Tibial artery (tissue), 4 donors: ENCODE data around the gene RBM33.

Experiments used
- DNase-seq, 2 donors: peaks; one replicate each; pipeline ENCODE4 v3.0.0-alpha.2; 2019
- H3K27ac ChIP-seq, 2 donors: fragments of 200-600 bp; sonication (generic) in 1 of 2; 1 replicate in 1 of 2; 2 replicates in 1 of 2; pipeline ENCODE4 v1.5.1; 2018 to 2019; ENCODE audit warnings: mild to moderate bottlenecking in 1 of 2
- H3K27me3 ChIP-seq, 2 donors: fragments of 200-600 bp; sonication (generic) in 1 of 2; one replicate each; pipeline versions ENCODE4 v1.5.1 to v1.6.0; 2016 to 2019
- H3K36me3 ChIP-seq, 3 donors: fragments of 200-600 bp; sonication (generic) in 2 of 3; one replicate each; pipeline ENCODE4 v1.5.1; 2016 to 2019; ENCODE audit warnings: mild to moderate bottlenecking in 2 of 3
- H3K4me1 ChIP-seq, 4 donors: fragments of 200-600 bp; sonication (generic) in 2 of 4; 1 replicate in 3 of 4; 2 replicates in 1 of 4; pipeline ENCODE4 v1.5.1; 2016 to 2019
- H3K4me3 ChIP-seq, 2 donors: fragments of 200-600 bp; sonication (generic) in 1 of 2; 1 replicate in 1 of 2; 2 replicates in 1 of 2; pipeline ENCODE4 v1.5.1; 2018 to 2019; ENCODE audit warnings: mild to moderate bottlenecking in 2 of 2
- H3K9me3 ChIP-seq, 3 donors: fragments of 200-600 bp; sonication (generic) in 1 of 3; one replicate each; pipeline ENCODE4 v1.5.1; 2016 to 2019
- CTCF ChIP-seq, 2 experiments: fragments of 200-600 bp in 1 of 2; fragments of 450-650 bp in 1 of 2; IDR thresholded peaks; one replicate each; pipeline ENCODE4 v1.5.1; 2017 to 2019; ENCODE audit warnings: antibody characterized with exemption in 2 of 2, mild to moderate bottlenecking in 1 of 2, moderate library complexity in 1 of 2
- intact Hi-C: fragments of 100-400 bp; cut with DNase I; formaldehyde crosslinking; loops from one replicate; pipeline ENCODE4 v1.15.0; 2023; ENCODE audit warnings: low total_unique reads

Gene RBM33

GRCh38 chr7:155629171-155629570 is 15.3 kb upstream of the RBM33 start:
- H3K4me3 ChIP-seq, result no peak overlapping the region
- no peak for DNase-seq
- no peaks in the 10 kb centered on the region for H3K36me3 ChIP-seq
- no peaks in the 10 kb centered on the region for H3K27me3 ChIP-seq
- H3K27ac ChIP-seq, result no peak overlapping the region
- TF ChIP-seq CTCF (IDR thresholded peaks at IDR 0.05), result no peak
- H3K9me3 ChIP-seq, result peaks cover 0 to 37% (median 34%) of the 10 kb centered on the region in 3 donors
- no peaks in the 10 kb centered on the region for H3K4me1 ChIP-seq
- intact Hi-C loops, result no loop called here

GRCh38 chr7:155631155-155631554 is 13.3 kb upstream of the RBM33 start:
- no peak overlapping the region for H3K27ac ChIP-seq
- DNase-seq, result no peak
- H3K36me3 ChIP-seq, result no peaks in the 10 kb centered on the region
- no peaks in the 10 kb centered on the region for H3K4me1 ChIP-seq
- H3K27me3 ChIP-seq, result no peaks in the 10 kb centered on the region
- no peak for TF ChIP-seq CTCF (IDR thresholded peaks at IDR 0.05)
- intact Hi-C loops, result no loop called here
- H3K4me3 ChIP-seq, result no peak overlapping the region
- H3K9me3 ChIP-seq, result peaks cover 0 to 44% (median 26%) of the 10 kb centered on the region in 3 donors

DNA sequence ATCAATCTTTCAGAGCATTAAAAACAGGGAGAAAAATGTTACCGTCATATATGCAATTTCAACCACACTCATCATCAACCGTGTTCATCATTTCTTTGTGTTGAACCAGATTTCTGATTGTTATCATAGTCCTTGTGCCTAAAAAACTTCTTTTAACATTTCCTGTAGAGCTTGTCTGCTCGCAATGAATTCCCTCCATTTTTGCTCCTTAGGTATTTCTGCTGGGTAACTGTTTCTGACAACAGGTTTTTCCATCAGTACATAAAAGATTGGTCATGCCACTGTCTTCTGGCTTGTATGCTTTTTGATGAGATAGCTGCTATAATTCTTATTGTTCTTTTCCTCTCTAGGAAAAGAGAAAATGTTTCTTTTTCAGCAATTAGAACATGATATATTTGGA is 8.6 kb upstream of the RBM33 start:
- no peak for DNase-seq
- H3K4me3 ChIP-seq, result no peak overlapping the region
- no peaks in the 10 kb centered on the region for H3K27me3 ChIP-seq
- H3K4me1 ChIP-seq, result no peaks in the 10 kb centered on the region
- intact Hi-C loops, result no loop called here
- TF ChIP-seq CTCF (IDR thresholded peaks at IDR 0.05), result no peak
- peaks cover 0 to 57% (median 21%) of the 10 kb centered on the region in 3 donors for H3K9me3 ChIP-seq
- H3K27ac ChIP-seq, result no peak overlapping the region
- H3K36me3 ChIP-seq, result peaks cover 0 to 5% (median 4%) of the 10 kb centered on the region in 3 donors

GRCh38 chr7:155637155-155637554 is 7.3 kb upstream of the RBM33 start:
- Histone ChIP-seq H3K27me3 (no peaks in the 10 kb centered on the region), H3K4me3 (no peak overlapping the region), H3K27ac (no peak overlapping the region), H3K9me3 (peaks cover 0 to 46% (median 11%) of the 10 kb centered on the region in 3 donors), H3K4me1 (no peaks in the 10 kb centered on the region), H3K36me3 (peaks cover 0 to 5% (median 4%) of the 10 kb centered on the region in 3 donors)
- no peak for DNase-seq
- intact Hi-C loops, result no loop called here
- TF ChIP-seq CTCF (IDR thresholded peaks at IDR 0.05), result no peak

DNA sequence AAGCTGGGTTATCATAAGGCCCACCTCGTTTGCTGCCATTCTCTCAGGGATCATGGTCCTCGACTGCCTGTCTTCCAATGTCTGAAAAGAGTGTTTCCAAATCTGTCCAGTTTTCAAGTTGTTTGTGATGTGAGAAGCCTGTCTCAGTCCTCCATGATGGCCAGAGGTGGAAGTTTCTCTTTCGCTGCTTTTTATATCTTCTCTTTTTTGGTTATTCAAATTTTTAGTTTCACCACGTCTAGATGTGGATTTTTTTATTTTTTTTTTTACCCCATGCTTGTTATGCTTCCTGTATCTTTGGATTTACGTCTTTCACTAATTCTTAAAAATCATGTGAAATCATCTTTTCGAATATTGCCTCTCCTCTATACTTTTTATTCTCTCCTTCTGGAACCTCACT is 6.1 kb upstream of the RBM33 start:
- Histone ChIP-seq H3K4me3 (no peak overlapping the region), H3K27ac (no peak overlapping the region), H3K4me1 (peaks cover 0 to 3% (median 2%) of the 10 kb centered on the region in 4 donors), H3K27me3 (no peaks in the 10 kb centered on the region), H3K36me3 (peaks cover 0 to 5% (median 4%) of the 10 kb centered on the region in 3 donors), H3K9me3 (peaks cover 0 to 36% (median 10%) of the 10 kb centered on the region in 3 donors)
- no peak for DNase-seq
- no peak for TF ChIP-seq CTCF (IDR thresholded peaks at IDR 0.05)
- intact Hi-C loops, result no loop called here
